ENCODE measurements around the gene NRN1L.

Gene NRN1L

DNA sequence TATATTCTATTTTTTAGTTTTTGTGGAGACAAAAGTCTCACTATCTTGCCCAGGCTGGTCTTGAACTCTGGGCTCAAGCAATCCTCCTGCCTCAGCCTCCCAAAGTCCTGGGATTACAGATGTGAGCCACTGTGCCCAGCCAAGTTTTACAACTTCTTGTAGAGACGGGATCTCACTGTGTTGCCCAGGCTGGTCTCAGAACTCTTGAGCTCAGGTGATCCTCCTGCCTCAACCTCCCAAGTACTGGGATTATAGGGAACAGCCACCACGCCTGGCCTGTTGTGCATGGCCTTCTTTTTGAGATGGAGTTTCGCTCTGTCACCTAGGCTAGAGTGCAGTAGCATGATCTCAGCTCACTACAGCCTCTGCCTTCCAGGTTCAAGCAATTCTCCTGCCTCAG lies 31.0 kb upstream of the NRN1L start:
- TF ChIP-seq, protein P1, sequence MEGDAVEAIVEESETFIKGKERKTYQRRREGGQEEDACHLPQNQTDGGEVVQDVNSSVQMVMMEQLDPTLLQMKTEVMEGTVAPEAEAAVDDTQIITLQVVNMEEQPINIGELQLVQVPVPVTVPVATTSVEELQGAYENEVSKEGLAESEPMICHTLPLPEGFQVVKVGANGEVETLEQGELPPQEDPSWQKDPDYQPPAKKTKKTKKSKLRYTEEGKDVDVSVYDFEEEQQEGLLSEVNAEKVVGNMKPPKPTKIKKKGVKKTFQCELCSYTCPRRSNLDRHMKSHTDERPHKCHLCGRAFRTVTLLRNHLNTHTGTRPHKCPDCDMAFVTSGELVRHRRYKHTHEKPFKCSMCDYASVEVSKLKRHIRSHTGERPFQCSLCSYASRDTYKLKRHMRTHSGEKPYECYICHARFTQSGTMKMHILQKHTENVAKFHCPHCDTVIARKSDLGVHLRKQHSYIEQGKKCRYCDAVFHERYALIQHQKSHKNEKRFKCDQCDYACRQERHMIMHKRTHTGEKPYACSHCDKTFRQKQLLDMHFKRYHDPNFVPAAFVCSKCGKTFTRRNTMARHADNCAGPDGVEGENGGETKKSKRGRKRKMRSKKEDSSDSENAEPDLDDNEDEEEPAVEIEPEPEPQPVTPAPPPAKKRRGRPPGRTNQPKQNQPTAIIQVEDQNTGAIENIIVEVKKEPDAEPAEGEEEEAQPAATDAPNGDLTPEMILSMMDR (IDR thresholded peaks at IDR 0.05; ENCODE audit: low read depth, low read length, missing control alignments): no peak
- no peak for DNase-seq (ENCODE audit: low read depth)
- no peak overlapping the region for H3K4me3 ChIP-seq (ENCODE audit: low read depth, low read length)

DNA sequence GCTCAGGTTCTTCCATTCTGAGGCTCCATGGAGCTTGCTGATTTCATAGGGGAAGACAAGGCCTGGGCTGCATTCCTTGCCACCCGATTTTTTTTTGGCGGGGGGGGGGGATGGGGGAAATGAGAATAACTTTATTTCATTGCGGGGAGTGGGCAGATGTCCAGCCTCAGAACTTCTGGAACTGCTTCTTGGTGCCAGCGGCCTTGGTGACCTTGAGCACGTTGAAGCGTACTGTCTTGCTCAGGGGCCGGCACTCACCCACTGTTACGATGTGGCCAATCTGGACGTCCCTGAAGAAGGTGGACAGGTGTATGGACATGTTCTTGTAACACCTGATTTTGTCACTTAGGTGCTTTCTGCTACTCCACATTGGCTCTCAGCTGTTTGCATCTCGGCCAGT lies 28.9 kb upstream of the NRN1L start:
- no peak for DNase-seq (ENCODE audit: low read depth)
- TF ChIP-seq, protein P1 (IDR thresholded peaks at IDR 0.05; ENCODE audit: low read depth, low read length, missing control alignments): no peak

DNA sequence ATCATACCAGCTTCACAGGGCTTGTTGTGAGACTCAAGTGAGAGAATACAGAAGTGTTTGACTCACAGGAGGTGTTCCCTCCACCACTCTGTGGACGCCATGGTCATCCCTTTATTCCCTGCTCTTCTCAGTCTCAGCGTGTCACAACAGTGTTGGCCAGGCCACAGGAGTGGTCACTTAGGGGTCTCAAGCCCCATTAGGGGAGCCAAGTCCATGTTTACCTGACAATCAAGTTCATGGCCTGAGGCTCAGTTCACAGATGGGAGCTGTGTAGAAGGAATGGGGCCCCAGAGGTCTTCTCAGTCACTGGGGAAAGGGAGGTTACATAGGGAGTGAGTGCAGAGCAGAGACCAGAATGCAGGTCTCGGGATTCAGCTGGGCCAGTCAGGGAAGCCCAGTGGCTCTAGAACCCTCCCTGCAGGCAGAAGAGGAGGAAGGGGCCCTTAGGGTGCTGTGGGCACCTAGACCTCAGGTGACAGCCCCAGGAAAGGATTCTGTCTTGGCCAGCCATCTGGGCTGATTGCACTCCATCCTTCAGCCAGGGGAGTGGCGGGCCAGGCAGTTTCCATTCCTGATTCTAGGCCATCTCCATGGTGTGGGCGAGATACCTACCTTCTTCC lies 27.6 kb upstream of the NRN1L start:
- no peak overlapping the region for H3K4me3 ChIP-seq (ENCODE audit: low read depth, low read length)
- TF ChIP-seq, protein P1 (IDR thresholded peaks at IDR 0.05; ENCODE audit: low read depth, low read length, missing control alignments): no peak
- DNase-seq (ENCODE audit: low read depth): no peak

More for the DNA sequence above, 28.9 kb upstream of the NRN1L start:
- no peak overlapping the region for H3K4me3 ChIP-seq (ENCODE audit: low read depth, low read length)

DNA sequence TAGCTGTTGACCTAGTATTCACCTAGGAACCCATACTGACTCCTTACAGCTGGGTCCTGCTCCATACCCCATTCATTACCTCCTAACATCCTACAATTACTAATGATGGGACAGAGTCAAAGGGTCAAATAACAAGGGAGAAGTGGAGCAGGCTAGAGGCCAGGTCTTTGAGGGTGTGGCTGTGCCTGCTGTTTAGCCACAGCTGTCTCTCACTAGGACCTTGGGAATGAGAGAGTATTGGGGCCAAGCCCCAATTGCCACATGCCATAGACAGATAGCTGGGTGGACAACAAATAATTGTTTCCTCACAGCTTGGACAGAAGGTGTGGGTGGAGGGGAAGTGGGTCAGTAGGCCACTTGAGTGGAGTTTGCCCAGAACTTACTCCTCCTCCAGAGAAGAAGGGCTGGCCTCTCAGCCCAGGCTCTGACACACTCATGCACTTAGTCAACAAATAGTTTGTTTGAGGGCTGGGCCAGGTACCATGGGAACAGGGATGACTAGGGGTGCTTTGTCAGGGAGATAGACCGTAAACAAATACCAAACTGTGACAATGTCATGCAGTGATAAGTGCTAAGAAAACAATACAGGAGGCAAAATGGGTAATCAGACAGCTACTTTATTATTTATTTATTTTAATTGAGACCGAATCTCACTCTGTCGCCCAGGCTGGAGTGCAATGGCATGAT lies 27.0 kb upstream of the NRN1L start:
- DNase-seq (ENCODE audit: low read depth): no peak
- no peak overlapping the region for H3K4me3 ChIP-seq (ENCODE audit: low read depth, low read length)
- TF ChIP-seq, protein P1 (IDR thresholded peaks at IDR 0.05; ENCODE audit: low read depth, low read length, missing control alignments): no peak

DNA sequence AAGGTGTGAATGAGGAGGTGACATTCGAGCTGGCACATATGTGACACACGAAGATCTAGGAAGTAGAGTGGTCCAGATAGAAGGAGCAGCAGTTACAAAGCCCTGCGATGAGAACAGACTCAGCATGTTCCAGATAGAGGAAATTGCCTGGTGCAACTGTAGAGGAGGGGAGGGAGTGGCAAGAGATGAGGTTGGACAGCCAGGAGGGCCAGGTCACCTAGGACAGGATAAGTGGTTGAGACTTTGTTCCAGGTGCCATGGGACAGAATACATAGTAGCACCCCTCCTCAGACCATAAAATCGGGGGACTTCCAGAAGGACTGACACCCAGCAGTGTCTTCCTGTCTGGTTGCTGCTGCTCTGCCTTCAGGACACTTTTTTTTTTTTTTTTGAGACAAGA lies 26.2 kb upstream of the NRN1L start:
- TF ChIP-seq, protein P1 (IDR thresholded peaks at IDR 0.05; ENCODE audit: low read depth, low read length, missing control alignments): no peak
- no peak for DNase-seq (ENCODE audit: low read depth)
- H3K4me3 ChIP-seq (ENCODE audit: low read depth, low read length): no peak overlapping the region

DNA sequence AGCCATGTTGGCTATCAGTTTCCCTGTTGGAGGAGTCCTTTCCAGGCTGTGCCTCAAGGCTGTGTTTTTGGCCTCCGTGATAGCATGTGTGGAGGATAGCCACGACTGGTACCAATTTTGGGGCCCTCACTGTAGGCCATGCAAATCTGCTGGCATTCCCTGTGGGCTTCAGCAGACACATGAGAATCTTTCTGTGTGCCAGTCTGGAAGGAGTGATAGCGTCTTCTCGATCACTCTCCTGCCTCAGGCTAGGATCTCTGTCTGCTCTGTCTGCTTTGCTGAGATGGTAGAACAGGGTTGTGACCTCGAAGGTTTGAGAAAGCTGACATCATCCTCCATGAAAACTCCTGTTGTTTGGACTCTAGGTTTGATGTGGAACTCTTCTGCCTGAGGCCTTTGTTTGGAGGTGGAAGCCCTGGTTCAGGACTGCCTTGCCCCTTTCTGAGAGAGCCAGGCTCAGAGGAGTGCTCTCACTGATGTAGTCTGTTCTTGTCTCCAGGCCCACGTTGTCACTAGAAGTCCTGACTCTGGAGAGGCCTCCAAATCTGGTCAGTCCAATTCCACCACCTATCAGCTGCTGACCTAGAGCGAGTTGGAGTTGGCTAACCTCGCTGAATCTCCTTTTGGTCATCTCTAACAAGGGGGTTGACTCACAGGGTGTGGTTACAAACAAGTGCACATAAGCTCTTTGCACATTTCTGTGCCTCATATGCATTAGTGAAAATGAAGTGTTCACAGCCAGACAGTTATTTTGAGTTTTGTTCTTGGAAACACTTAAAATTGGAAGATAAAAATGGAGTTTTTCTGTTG lies 23.9 kb upstream of the NRN1L start:
- H3K4me3 ChIP-seq (ENCODE audit: low read depth, low read length): no peak overlapping the region
- no peak for DNase-seq (ENCODE audit: low read depth)
- TF ChIP-seq, protein P1 (IDR thresholded peaks at IDR 0.05; ENCODE audit: low read depth, low read length, missing control alignments): no peak
